ENCODE measurements around the gene GIPC3.

The GIPC3 gene, protein sequence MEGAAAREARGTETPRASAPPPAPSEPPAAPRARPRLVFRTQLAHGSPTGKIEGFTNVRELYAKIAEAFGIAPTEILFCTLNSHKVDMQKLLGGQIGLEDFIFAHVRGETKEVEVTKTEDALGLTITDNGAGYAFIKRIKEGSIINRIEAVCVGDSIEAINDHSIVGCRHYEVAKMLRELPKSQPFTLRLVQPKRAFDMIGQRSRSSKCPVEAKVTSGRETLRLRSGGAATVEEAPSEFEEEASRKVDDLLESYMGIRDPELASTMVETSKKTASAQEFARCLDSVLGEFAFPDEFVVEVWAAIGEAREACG

DNA sequence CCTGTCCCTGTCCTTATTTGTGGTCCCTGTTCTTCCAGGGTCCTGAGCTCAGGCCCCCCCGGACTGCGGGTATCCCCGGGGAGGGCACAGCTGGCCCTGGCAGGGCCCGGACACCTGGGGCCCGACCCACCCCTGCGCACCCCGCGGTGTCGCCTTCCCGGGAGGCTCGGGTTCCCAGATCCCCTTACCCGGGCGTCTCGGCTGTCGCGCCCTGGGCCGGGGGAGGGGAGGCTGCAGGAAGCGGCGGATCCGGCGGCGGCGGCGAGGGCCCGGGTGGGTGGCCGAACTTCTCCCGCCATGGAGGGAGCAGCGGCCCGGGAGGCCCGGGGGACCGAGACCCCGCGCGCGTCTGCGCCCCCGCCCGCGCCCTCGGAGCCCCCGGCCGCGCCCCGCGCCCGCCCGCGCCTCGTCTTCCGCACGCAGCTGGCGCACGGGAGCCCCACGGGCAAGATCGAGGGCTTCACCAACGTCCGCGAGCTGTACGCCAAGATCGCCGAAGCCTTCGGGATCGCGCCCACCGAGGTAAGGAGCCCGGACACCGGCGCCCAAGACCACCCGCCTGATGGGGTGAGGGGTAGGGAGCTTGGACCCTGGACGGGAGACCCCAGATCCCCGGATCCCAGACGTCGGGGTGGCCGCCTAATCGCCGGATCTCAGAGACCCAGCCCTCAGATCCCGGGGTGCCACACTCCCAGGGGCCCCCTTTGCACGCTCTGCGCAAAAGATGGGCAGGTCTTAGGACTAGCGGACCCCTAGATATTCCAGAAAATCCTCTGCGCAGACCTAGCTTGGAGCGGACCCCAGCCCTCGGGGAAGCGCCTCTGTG, at the start of gene GIPC3:
Gene GIPC3 (plus strand): TSS at position 178 of the 826 bp plus-strand sequence. CDS start 120 bp downstream, at position 298.
- ATAC-seq (replicated peaks), result peak in 1 of 2 donors; percentile 33
- Mint-ChIP-seq H3K4me1 (peaks cover 0 to 7% of the 10 kb centered on the region in 2 donors), H3K27ac (no peak within 1 kb of the TSS), H3K36me3 (no peaks in the 10 kb centered on the region), H3K9me3 (no peaks in the 10 kb centered on the region), H3K27me3 (peaks cover 0 to 6% of the 10 kb centered on the region in 2 donors), H3K4me3 (peak within 1 kb of the TSS; percentile 41 to 57)
- DNase-seq, result no peak

DNA sequence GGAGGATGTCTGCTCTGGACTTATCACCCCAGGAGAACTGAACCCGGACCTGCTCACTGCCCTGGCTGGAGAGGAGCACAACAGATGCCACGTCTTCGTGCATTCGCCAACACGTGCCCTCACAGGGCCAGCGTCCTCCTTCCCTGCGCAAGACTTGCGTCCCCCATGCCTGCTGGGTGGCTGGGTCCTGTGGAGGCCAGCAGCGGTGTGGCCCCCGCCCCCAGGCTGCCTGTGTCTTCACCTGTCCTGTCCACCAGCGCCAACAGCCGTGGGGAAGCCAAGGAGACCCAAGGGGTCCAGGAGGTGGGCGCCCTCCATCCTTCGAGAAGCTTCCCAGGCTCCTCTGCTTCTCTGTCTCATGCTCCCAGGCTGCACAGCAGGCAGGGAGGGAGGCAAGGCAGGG, 49.7 kb upstream of the GIPC3 start:
- peak overlapping the region; percentile 51 for H3K27ac Mint-ChIP-seq
- no peaks in the 10 kb centered on the region for H3K9me3 Mint-ChIP-seq
- H3K4me1 Mint-ChIP-seq, result peaks cover 12 to 16% of the 10 kb centered on the region in 2 donors
- peaks cover 54 to 65% of the 10 kb centered on the region in 2 donors for H3K36me3 Mint-ChIP-seq
- DNase-seq, result no peak
- H3K4me3 Mint-ChIP-seq, result no peak overlapping the region
- no peaks in the 10 kb centered on the region for H3K27me3 Mint-ChIP-seq
- no peak for ATAC-seq (replicated peaks)

DNA sequence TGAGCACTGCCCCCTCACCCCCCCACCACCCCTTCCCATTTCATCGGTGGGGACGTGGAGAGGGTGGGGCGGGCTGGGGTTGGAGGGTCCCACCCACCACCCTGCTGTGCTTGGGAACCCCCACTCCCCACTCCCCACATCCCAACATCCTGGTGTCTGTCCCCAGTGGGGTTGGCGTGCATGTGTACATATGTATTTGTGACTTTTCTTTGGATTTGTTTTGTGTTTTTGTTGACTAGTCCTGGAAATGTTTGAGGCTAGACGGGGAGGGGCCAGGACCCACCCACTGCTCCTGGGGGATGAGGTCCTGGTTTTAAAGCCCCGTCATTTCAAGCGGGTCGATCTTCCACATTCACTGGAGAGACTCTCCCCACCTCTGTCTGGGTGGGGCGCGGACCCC, 49.3 kb upstream of the GIPC3 start:
- Mint-ChIP-seq H3K27me3 (no peaks in the 10 kb centered on the region), H3K9me3 (no peaks in the 10 kb centered on the region), H3K4me3 (no peak overlapping the region), H3K27ac (peak overlapping the region; percentile 83), H3K36me3 (peaks cover 53 to 65% of the 10 kb centered on the region in 2 donors), H3K4me1 (peaks cover 12 to 16% of the 10 kb centered on the region in 2 donors)
- no peak for ATAC-seq (replicated peaks)
- DNase-seq, result no peak

DNA sequence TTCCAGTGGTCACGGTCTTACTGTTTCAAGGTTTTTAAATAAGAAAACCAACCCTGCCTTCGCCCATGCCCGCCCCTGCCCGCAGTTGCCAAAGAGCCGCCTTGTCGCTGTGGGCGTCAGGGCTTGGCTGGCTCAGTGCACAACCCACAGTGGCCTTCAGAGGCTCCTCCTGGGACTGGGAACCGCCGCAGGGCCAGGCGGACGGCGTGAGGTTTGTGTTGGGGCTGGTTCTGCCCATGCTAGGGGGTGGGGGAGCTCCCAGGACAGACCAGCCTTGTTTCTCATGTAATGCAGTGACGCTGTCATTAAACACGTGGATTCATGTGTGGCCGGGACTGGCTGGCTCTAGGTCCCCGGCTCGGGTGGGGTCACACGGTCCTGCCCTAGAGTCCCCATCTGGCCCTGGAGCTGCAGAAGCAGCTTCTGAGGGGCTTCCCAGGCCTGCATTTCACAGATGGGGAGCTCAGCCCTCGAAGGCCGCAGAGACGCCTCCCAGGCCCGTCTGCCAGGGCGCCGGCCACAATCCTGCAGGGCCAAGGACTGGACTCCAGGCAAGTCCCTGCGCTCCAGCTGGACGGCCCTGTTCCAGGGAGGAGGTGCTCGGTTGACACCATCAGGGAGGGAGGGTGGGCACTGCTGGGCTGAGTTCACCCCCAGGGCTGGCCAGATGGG, 48.7 kb upstream of the GIPC3 start:
- DNase-seq, result no peak
- Mint-ChIP-seq H3K36me3 (peaks cover 48 to 59% of the 10 kb centered on the region in 2 donors), H3K27ac (peak overlapping the region; percentile 83), H3K9me3 (no peaks in the 10 kb centered on the region), H3K27me3 (no peaks in the 10 kb centered on the region), H3K4me3 (no peak overlapping the region), H3K4me1 (peaks cover 12 to 16% of the 10 kb centered on the region in 2 donors)
- ATAC-seq (replicated peaks), result peak in 1 of 2 donors; percentile 2

DNA sequence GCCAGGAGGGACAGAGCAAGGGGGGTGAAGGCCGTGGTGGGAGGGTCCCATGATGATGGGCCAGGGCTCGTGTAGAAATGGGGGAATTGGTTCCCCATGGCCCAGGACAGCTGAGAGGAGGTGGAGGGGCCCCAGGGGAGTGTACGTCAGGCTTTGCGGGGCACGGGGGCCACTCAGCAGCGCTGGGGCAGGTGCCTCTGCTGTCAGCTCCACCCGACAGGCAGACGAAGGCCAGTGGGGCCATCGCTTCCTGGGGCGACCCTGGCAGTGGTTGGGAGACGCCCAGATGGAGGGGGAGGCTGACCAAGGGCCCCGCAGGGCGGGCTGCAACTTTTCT, 48.2 kb upstream of the GIPC3 start:
- Mint-ChIP-seq H3K27me3 (no peaks in the 10 kb centered on the region), H3K9me3 (no peaks in the 10 kb centered on the region), H3K4me3 (peak overlapping the region in 1 of 2 donors; percentile 31), H3K36me3 (peaks cover 48 to 59% of the 10 kb centered on the region in 2 donors), H3K4me1 (peaks cover 12 to 16% of the 10 kb centered on the region in 2 donors), H3K27ac (peak overlapping the region; percentile 74)
- DNase-seq (no peak), ATAC-seq (replicated peaks) (peak; percentile 7 to 15)

DNA sequence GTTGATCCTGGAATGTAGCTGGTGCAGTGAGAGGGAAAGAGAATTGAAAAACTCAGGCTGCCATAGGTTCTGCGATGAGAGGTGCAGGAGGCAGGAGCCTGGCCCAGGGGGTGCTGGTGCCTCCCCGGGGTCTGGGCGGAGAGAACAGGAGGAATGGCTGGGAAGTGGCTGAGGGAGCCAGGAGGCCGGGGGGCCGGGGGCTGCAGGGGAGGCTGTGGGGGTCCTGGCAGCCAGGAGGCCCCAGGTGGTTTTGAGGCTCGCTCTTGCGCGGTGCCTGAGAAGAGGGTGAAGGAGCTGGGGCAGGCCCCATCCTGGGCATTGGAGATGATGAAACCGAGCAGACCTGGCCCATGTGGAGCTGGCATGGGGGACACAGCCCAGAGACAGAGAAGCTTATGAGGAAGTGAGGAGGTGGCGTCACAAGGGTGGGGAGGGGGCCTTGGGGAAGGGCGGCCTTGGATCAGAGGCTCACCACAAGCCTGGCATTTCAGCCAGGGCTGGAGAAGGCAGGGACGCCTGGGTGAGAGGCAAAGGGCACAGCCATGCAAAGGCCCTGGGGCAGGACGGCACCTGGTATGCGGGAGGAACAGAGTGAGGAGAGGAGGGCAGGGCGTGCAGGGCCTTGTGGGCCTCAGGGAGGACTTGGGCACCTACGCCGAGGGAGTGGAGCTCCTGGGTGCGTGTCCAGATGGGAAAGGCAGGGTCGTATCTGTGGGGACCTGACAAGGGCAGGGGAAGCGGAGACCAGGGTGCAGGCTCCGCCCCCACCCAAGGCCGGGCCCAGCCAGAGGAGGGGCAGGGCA, 47.6 kb upstream of the GIPC3 start:
- peak; percentile 24 to 27 for ATAC-seq (replicated peaks)
- Mint-ChIP-seq H3K4me3 (peak overlapping the region; percentile 29 to 31), H3K27ac (peak overlapping the region; percentile 74)

DNA sequence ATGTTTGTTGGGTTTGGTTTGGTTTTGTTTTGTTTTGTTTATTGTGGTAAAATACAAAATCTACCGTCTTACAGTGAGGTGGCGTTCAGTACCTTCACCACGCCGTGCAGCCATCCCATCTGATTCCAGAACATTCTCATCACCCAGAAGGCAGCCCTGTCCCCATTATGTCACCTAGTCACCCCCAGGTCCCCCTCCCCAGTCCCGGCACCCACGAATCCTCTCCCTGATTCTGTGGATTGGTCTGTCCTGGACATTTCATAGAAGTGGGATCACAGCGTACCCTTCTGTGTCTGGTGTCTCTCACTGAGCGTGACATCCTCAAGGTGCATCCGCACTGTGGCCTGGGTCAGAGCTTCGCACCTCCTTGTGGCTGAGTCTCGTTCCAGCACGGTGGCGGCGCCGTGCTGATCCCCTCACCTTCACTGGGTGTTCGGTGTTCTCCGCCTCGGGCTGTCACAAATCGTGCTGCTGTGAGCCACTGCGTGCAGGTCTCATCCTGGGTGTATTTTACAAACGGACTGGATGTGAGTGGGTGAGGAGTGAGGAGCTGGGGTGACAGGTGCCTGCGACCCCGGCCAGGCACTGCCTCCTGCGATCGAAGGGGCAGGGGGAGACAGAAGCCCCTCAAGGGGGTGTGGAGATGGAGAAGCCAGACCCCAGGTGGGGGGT, 46.9 kb upstream of the GIPC3 start:
- no peaks in the 10 kb centered on the region for H3K9me3 Mint-ChIP-seq
- H3K4me1 Mint-ChIP-seq, result peaks cover 12 to 16% of the 10 kb centered on the region in 2 donors
- peak overlapping the region in 1 of 2 donors; percentile 29 for H3K4me3 Mint-ChIP-seq
- H3K36me3 Mint-ChIP-seq, result peaks cover 40 to 51% of the 10 kb centered on the region in 2 donors
- DNase-seq, result no peak
- no peaks in the 10 kb centered on the region for H3K27me3 Mint-ChIP-seq
- peak overlapping the region; percentile 74 for H3K27ac Mint-ChIP-seq
- ATAC-seq (replicated peaks), result peak in 1 of 2 donors; percentile 3

More for the DNA sequence above, 47.6 kb upstream of the GIPC3 start:
- no peaks in the 10 kb centered on the region for H3K9me3 Mint-ChIP-seq
- H3K4me1 Mint-ChIP-seq, result peaks cover 12 to 16% of the 10 kb centered on the region in 2 donors
- H3K27me3 Mint-ChIP-seq, result no peaks in the 10 kb centered on the region
- no peak for DNase-seq
- H3K36me3 Mint-ChIP-seq, result peaks cover 43 to 55% of the 10 kb centered on the region in 2 donors

DNA sequence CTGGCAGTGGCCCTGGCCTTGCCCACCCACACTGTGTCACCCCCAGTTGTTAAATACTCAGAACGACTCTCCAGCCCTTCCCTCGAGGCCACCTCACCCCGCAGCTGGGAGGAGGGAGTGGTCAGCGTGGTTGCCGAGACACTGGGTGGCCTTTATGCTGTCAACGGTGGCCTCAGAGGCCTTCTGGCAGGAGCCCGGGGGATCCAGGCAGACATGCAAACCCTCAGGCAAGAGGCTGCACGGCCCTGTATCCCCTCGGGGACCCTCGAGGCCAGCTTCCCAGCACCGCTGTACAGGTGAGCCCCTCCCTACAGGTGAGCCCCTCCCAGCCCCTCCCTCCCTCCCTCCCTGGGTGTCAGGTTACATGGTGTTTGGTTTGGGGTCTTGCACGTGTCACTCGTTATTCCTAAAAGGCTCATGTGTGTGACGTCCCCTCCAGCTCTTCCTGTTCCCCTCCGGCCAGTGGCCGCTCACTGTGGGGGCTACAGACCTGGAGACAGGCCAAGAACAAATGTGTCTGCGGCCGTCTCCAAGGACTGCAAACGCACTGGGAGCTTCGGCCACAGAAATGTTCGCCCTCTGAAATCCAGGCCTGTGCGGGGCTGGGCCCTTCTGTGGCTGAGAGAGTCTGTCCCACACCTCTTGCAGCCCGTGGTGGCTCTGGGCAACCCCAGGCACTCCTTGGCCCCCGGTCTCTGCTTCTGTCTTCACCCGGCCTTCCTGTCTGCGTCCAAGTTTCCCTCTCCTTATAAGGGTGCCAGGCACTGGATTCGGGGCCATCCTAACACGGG, 46.1 kb upstream of the GIPC3 start, which contains the start of gene TEKTIP1:
Gene TEKTIP1 (plus strand): TSS at position 210 of the 791 bp plus-strand sequence. CDS start 4 bp downstream, at position 214.
- H3K36me3 Mint-ChIP-seq, result peaks cover 40 to 46% of the 10 kb centered on the region in 2 donors
- H3K9me3 Mint-ChIP-seq, result no peaks in the 10 kb centered on the region
- peak within 1 kb of the TSS; percentile 90 for H3K27ac Mint-ChIP-seq
- DNase-seq (no peak), ATAC-seq (replicated peaks) (peak; percentile 17 to 28)
- H3K27me3 Mint-ChIP-seq, result no peaks in the 10 kb centered on the region
- peaks cover 12 to 16% of the 10 kb centered on the region in 2 donors for H3K4me1 Mint-ChIP-seq
- peak within 1 kb of the TSS in 1 of 2 donors; percentile 29 for H3K4me3 Mint-ChIP-seq

DNA sequence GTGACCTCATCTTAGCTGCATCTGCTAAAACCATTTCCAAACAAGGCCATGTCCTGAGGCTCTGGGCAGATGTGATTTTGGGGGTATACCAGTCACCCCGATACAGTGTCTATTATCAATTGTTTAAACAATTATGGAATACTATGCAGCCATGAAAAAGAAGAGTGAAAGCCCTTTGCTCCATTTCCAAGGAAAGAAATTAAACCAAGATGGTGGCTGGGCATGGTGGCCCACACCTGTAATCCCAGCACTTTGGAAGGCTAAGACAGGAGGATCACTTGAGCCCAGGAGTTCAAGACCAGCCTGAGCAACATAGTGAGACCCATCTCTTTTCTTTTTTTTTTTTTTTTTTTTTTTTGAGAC, 45.5 kb upstream of the GIPC3 start:
- Mint-ChIP-seq H3K4me3 (peak overlapping the region in 1 of 2 donors; percentile 29), H3K27ac (peak overlapping the region; percentile 90), H3K27me3 (no peaks in the 10 kb centered on the region), H3K36me3 (peaks cover 34 to 40% of the 10 kb centered on the region in 2 donors), H3K9me3 (no peaks in the 10 kb centered on the region), H3K4me1 (peaks cover 12 to 16% of the 10 kb centered on the region in 2 donors)
- ATAC-seq (replicated peaks) (no peak), DNase-seq (no peak)

DNA sequence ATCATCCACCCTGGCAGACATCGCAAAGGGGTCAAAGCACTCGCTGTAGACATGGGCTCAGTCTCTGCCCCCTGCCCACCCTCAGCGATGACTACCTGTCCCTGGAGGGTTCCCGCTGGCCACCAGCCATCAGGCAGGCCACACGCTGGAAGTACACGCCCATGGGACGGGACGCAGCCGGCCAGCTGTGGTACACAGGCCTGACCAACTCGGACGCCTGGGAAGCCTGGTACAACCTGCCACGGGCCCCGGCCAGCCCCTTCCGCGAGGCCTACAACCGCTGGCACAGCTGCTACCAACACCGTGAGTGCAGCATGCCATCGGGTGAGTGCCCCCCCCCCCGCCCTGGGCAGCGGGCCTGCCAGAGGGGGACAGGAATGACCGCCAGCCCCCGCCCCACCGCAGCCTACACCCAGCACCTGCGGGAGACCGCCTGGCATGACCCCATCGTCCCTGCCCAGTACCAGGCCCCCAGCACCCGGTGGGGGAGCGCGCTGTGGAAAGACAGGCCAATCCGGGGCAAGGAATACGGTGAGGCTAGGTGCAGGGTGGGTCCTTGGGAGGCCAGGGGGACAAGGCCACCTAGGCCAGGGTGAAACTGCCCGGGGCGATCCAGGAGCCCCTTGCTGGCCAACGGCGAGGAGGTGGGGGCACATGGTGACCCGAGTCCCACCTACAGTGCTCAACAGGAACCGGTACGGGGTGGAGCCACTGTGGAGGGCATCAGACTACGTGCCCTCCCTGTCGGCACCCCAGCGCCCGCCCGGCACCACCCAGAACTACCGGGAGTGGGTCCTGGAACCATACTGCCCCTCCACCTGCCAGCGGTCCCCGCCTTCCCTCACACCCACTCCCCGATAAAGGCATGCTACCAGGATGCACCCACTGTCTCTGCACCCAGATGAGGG, 41.9 kb upstream of the GIPC3 start:
- H3K4me1 Mint-ChIP-seq, result peaks cover 12 to 26% of the 10 kb centered on the region in 2 donors
- no peak for ATAC-seq (replicated peaks)
- H3K9me3 Mint-ChIP-seq, result no peaks in the 10 kb centered on the region
- peaks cover 31 to 36% of the 10 kb centered on the region in 2 donors for H3K36me3 Mint-ChIP-seq
- H3K4me3 Mint-ChIP-seq, result no peak overlapping the region
- peak overlapping the region; percentile 65 for H3K27ac Mint-ChIP-seq
- no peaks in the 10 kb centered on the region for H3K27me3 Mint-ChIP-seq
- DNase-seq, result no peak

DNA sequence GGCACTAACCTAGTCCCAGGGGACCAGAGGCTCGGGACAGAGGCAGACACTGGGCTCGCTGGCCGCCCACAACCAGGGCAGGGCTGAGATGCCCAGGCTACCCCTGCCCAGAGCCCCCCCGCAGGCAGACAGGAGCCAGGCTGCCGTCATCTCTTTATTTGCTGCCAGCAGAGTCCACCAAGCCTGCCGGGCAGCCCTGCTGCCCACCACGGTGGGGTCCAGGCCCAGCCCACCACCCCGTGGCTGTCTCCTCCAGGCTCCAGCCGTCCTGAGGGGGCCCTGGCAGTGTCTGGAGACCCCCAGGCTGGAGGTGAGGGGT, 41.3 kb upstream of the GIPC3 start:
- Mint-ChIP-seq H3K4me3 (no peak overlapping the region), H3K27me3 (no peaks in the 10 kb centered on the region), H3K9me3 (no peaks in the 10 kb centered on the region), H3K4me1 (peaks cover 14 to 29% of the 10 kb centered on the region in 2 donors), H3K27ac (peak overlapping the region; percentile 65), H3K36me3 (peaks cover 28 to 35% of the 10 kb centered on the region in 2 donors)
- DNase-seq (no peak), ATAC-seq (replicated peaks) (no peak)
